HG02763 (cell line): Measurements from ENCODE around the gene CD47.

Experiments
- ATAC-seq: cut with Tn5 transposase; IDR thresholded peaks from one replicate; pipeline ENCODE4 v1.9.1; 2021; ENCODE audit warnings: mild to moderate bottlenecking, moderate library complexity; ENCODE audit not compliant: unreplicated experiment

Gene CD47

DNA sequence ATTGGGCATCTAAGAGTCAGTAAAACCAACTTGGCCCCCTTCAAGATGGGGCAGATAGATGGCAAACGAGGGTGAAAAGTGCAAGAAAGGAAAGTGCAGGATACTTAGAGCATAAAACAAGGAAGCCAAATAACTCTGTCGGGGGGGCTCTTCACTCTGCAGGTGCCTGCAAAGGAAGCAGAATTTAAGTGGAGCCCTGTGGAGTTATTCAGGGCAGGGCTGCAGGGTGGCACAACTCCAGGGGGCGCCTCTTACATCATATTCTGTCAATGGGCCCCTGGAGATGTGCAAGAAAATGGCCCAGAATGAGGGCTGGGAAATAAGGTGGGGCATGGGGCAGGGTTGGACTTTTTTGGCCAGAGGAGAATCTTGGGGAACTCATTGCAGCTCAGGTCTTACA is 69.7 kb downstream of the CD47 start:
- ATAC-seq, result no peak

DNA sequence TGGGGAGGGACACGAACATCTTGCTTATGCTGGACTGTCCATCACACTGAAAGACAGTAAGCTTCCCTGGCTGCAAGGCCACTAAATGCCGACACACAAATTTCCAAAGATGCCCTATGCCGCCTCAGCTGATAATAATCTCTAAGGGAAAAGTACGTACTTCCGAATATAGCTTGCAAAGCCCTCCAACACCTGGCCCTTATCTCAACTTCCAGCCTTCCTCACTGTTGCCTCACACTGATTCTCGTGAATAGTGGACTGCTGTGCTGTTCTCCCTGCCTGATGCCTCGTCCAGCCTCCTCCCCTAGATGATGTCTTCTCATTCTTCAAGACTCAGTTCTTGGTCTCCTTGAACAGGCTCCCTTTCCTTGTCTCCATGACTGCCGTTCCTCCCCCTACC is 72.3 kb downstream of the CD47 start:
- ATAC-seq, result no peak

DNA sequence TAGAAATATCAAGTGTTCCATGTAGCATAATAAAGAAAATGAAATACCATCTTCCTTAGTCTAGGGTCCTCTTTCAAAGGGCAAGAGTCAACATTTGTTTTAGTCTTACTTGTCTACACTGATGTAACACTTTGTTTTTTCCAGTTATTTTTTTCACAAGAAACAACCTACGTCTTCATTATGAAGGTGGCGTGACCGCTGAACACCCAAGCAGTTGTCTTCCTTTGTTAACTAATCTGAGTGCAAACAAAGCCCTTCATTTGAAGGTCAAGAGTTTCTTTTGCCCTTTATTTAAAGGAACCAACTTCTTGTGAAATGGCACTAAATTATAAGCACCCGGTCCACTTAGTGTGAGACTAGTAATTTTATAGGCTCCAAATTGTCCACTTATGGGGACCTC is 73.2 kb downstream of the CD47 start:
- no peak for ATAC-seq

- no peak for ATAC-seq
Observed at GRCh38 chr3:108014943-108015342, 75.9 kb downstream of the CD47 start.

DNA sequence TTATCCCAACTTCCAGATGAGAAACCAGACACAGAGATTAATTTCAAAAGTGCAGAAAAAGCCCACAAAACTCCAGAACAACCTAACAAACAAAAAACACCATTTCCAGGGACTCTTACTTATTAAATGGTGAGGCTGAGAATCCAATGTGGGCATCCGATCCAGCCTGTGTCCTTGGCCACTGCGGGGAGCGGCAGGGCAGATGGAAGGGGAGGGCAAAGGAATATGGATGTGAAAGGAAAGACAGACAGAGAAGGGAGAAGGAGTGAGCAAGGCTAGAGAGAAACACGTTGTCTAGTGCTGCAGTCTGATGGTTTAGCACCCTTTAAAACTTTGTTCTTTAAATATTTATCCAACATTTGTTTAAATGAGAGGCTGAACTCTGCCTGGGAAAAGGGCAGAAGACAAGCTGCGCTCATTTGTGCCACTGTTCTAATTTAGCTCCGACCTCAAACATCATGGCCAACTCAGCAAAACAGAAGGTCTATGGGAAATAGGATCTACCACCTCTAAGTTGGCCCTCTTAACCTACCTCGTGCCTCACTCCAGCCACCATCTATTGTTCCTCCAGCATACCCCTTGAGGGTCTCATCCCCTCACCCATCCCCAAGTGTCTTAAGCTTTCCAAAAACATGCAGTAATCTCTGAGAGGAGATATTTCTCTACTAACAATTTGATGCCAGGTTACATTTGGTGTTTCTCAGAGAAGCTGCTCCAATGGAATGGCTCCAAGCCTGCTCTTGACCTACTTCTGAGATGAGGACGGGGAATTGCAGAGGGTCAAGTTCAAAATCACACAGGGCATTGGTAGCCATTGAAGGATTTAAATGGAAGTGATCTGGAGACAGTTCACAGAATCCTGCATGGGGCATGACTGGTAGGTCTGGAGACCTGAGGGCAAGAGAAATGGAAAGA is 77.4 kb downstream of the CD47 start:
- ATAC-seq, result no peak

DNA sequence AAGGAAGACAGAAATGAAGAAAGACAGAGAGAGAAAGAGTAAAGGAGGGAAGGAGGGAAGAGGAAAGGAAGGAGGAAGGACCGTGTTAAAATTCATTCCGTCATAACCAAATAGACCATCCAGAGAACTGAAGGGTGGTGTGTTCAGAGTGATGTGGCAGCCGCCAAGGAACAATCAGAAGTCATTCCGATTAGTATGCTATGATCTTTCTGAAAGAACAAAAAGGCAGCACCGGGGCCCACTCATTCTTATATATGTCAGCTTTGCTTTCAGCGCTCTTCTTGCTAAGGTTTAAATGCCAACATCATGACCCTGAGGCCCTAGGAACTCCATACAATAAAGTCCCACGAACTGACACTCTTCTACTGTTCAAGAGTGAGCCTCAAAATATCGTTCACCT is 78.5 kb downstream of the CD47 start:
- ATAC-seq, result no peak

- ATAC-seq, result no peak
Observed at GRCh38 chr3:108011616-108012015, 79.2 kb downstream of the CD47 start.

GRCh38 chr3:108008931-108009639 is 81.7 kb downstream of the CD47 start:
- no peak for ATAC-seq

- ATAC-seq, result no peak
Observed at GRCh38 chr3:108008106-108008505, 82.7 kb downstream of the CD47 start.

GRCh38 chr3:108006881-108007331 is 83.9 kb downstream of the CD47 start:
- no peak for ATAC-seq

DNA sequence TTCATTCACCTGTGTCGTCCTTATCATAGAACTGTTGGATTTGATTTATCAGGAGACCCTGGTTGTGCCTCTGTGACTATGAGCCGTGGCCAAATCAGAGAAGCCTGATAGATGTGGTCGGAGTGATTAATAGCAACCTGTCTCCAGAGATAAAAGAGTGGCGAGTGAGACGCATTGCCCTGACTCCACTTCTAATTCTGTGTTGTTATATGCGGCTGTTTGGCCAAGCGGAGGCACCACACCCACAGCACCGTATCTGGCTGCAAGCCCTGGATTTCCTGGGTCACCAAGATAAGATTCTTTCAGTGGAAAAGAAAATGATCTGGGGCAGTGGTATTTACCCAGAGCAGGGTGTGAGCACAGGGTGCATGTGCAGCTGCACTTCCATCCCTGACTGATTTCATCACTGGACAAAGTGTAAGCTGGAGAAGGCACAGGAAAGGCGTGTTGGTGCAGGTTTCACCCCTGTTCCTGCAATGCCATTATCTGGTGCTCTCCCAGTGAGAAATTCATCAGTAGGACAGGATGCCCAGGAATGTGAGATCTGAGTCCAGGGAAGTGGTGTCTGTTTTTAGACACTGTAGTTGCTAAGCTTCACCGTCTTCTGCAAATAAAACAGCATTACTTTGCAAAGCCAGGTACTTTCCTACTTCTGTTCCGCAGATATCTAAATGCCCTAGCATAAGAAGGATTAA is 84.6 kb downstream of the CD47 start:
- no peak for ATAC-seq

- no peak for ATAC-seq
Observed at GRCh38 chr3:108004647-108005046, 86.2 kb downstream of the CD47 start.

DNA sequence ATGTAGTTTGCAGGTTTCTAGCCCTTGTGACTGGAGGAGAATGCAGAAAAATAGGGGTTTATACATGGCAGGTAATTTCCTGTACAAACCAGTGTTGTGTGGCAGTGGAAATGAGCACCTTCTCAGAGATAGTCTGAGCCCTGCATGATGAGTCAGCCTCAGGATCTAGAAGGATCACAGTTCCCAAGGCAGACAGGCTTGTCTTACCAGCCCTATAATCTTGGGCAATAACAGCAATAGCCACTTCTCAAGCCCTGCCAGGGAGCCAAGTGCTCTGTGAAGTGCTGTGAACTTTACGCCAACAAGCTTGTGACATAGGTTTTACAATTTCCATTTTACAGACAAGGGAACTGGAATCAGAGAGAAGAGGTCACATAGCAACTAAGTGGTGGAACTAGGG is 89.4 kb downstream of the CD47 start:
- ATAC-seq, result no peak

DNA sequence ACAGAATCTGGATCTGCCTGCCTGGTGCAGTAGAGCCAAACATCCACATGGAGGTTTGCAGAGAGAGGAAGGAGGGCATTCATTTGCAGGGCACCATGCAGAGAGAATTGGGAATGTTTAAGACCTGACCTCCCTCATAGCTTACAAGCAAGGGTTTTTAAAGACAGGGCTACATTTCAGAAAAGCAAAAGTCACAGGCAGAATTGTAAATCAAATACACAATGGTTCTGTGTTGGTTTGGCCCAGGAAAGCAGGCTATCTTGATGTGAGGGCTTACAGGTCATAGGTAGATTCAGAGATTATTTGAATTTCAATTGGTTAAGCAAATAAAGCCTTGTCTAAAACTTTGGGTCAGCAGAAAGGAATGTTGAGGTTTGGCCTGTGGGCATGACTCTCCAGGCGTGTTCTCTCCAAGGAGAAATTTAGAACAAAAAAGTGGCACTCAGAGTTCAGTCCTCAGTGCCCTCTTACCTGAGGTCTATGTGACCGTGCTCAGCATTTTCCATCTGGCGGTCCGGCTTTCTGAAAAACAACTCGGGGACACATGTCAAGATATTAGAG is 91.5 kb downstream of the CD47 start:
- ATAC-seq, result no peak

GRCh38 chr3:107997671-107998070 is 93.2 kb downstream of the CD47 start:
- ATAC-seq, result no peak

DNA sequence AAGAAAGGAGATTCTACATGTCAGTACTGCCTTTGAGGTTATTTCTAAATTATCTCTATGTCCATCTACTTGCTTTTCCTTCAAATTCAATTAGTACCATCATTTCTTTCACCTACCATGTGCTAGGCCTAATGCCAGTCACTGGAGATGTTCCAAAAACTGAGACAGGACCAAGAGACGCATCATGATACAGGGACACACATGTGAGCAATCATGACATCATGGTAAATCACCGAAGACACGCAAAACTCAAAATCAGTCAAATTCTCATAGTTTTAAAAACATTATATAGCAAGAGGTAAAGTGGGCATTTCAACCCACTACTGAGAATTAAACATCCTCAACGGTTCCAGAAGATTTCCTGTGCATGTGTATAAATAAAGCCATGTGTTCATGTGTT is 95.0 kb downstream of the CD47 start:
- ATAC-seq, result no peak

DNA sequence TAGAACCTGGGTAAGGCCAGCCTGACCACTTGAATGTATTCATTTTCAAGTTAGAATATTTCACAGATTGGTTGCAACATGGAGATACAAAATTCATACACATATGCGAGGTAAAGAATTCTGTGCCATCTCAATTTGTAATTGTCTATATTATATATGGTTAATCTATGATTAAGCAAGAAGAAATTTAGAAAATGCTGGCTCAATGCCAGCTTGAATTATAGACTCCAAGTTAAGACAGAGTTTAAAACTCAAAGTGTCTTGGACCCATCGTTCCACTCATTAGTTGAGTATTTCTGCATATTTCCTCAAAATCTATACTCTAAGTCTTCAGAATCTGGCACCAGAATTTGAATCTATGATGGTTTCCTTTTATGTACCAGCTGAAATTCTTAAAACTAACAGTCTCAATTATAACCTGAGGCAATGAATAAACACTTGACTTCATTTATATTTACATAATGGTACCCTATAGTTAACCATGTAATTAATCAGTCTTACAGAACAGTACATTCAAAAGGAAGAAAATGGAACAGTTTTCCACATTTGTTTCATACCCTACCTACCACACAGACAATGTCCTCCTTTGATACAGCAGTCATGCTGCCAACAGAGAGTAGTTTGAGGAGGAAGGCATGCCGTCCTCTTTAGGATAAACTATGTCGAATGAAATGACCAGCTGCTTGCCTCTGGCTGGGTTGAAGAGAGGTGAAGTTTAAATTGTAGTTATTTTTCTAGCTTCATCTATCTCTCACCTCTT is 95.7 kb downstream of the CD47 start:
- ATAC-seq, result no peak

DNA sequence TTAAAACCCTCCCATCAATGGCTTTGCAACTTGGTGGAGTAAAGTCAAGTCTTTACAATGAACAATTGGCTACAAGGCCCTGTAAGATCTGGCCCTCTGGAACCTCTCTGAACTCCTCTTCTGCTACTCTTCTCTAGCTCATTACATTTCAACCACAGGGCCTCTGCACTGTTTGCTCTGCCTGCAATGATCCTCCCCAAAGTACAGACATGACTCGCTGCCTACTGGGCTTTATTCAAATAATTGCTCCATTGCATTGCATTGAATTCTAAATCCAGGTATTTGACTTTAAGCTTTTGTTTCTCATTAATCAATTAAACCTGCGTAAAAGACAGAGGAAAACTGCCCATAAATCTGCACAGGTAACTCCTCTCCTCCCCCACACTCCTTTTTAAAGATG is 96.7 kb downstream of the CD47 start:
- no peak for ATAC-seq

DNA sequence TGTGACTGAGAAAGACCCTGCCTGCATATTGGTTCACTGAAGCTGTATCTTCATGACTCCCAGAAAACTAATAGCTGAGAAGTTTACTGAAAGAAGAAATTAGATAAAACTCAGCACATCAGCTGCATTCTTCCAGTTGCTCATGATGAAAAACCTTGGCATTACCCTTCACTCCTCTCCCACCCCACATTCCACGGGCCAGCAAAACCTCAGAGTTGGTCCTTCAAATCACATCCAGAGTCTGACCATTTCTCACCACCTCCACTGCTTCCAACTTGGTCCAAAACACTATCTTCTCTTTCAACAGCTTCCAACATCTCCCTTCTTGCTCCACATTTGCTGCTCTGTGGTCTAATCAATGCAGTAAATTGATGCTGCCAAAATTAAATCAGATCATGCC is 97.1 kb downstream of the CD47 start:
- no peak for ATAC-seq
